ENCODE data around the gene IL1RAPL1.
A peak's percentile ranks its signal among the peaks of the same experiment; 100 is the strongest.

Gene IL1RAPL1

GRCh38 chrX:29841750-29842149, 1254.5 kb downstream of the IL1RAPL1 start:
- no peak overlapping the region for H3K27ac ChIP-seq
- TF ChIP-seq CTCF (conservative IDR thresholded peaks at IDR 0.05), result no peak

GRCh38 chrX:29842552-29842951, 1255.3 kb downstream of the IL1RAPL1 start:
- no peak overlapping the region for H3K27ac ChIP-seq
- TF ChIP-seq CTCF (conservative IDR thresholded peaks at IDR 0.05), result no peak

- no peak overlapping the region for H3K27ac ChIP-seq
- TF ChIP-seq CTCF (conservative IDR thresholded peaks at IDR 0.05), result no peak
These were observed 1264.8 kb downstream of the IL1RAPL1 start for GRCh38 chrX:29851857-29852605.

GRCh38 chrX:29852767-29853166, 1265.5 kb downstream of the IL1RAPL1 start:
- no peak for TF ChIP-seq CTCF (conservative IDR thresholded peaks at IDR 0.05)
- no peak overlapping the region for H3K27ac ChIP-seq

- no peak for TF ChIP-seq CTCF (conservative IDR thresholded peaks at IDR 0.05)
- no peak overlapping the region for H3K27ac ChIP-seq
These were observed 1271.5 kb downstream of the IL1RAPL1 start for GRCh38 chrX:29858714-29859113.

GRCh38 chrX:29862126-29862677, 1275.0 kb downstream of the IL1RAPL1 start:
- H3K27ac ChIP-seq, result no peak overlapping the region
- TF ChIP-seq CTCF (conservative IDR thresholded peaks at IDR 0.05), result no peak

- H3K27ac ChIP-seq, result peak overlapping the region; percentile 56; the same call in 1 of the 2 replicates
- TF ChIP-seq CTCF (conservative IDR thresholded peaks at IDR 0.05), result no peak
These were observed 1280.7 kb downstream of the IL1RAPL1 start for GRCh38 chrX:29867971-29868370.

Data from VCaP (cell line).